Astrocyte (in vitro differentiated cells and primary cell): ENCODE measurements around the gene BMAL1. TPM values are rescaled to one million over a fixed set of nuclear protein-coding genes. Genes with fewer than 3 reads are reported as not detected.
A peak's percentile ranks its signal among the peaks of the same experiment; 100 is the strongest.

Experiments used
- DNase-seq: peaks from one replicate; pipeline ENCODE4 v3.0.0-alpha.2; 2010; ENCODE audit warnings: low read depth
- FAIRE-seq: peaks from 2 replicates; lab custom pipeline; 2011; peaks lifted over from hg19 to GRCh38; lab: Jason Lieb, UNC
- H2AFZ ChIP-seq: 2 replicates; pipeline ENCODE4 v1.6.0; 2012; ENCODE audit warnings: low read depth, low read length, inconsistent platforms
- H3K27ac ChIP-seq: 2 replicates; pipeline ENCODE4 v1.5.1; 2011; ENCODE audit warnings: low read depth, low read length, inconsistent platforms
- H3K27me3 ChIP-seq: 2 replicates; pipeline ENCODE4 v1.6.0; 2011; ENCODE audit warnings: low read length, inconsistent platforms; ENCODE audit not compliant: insufficient read depth
- H3K36me3 ChIP-seq: 2 replicates; pipeline ENCODE4 v1.5.1; 2011; ENCODE audit warnings: low read length, inconsistent platforms; ENCODE audit not compliant: insufficient read depth
- H3K4me1 ChIP-seq: 2 replicates; pipeline ENCODE4 v1.5.1; 2011; ENCODE audit warnings: low read length, inconsistent platforms; ENCODE audit not compliant: insufficient read depth
- H3K4me2 ChIP-seq: 2 replicates; pipeline ENCODE4 v1.6.0; 2012; ENCODE audit warnings: low read length, inconsistent platforms
- H3K4me3 ChIP-seq: 2 replicates; pipeline ENCODE4 v1.5.1; 2011; ENCODE audit warnings: low read depth, mild to moderate bottlenecking, low read length, inconsistent platforms; ENCODE audit not compliant: insufficient read depth
- H3K79me2 ChIP-seq: 2 replicates; pipeline ENCODE4 v1.6.0; 2012; ENCODE audit warnings: mild to moderate bottlenecking, low read length, inconsistent platforms; ENCODE audit not compliant: insufficient read depth
- H3K9ac ChIP-seq: 2 replicates; pipeline ENCODE4 v1.6.0; 2012; ENCODE audit warnings: mild to moderate bottlenecking, low read length, inconsistent platforms
- H3K9me3 ChIP-seq: 2 replicates; pipeline ENCODE4 v1.5.1; 2012; ENCODE audit warnings: low read depth, mild to moderate bottlenecking, low read length, inconsistent platforms; ENCODE audit not compliant: insufficient read depth
- H4K20me1 ChIP-seq: 2 replicates; pipeline ENCODE4 v1.6.0; 2012; ENCODE audit warnings: low read length, inconsistent platforms; ENCODE audit not compliant: insufficient read depth
- H3K27ac Mint-ChIP-seq: one replicate; pipeline ENCODE4 v1.8.0; 2021; ENCODE audit warnings: mild to moderate bottlenecking, mixed read lengths; ENCODE audit not compliant: unreplicated experiment
- H3K27me3 Mint-ChIP-seq: one replicate; pipeline ENCODE4 v1.8.0; 2021; ENCODE audit warnings: low read depth, mixed read lengths; ENCODE audit not compliant: unreplicated experiment
- H3K36me3 Mint-ChIP-seq: one replicate; pipeline ENCODE4 v1.8.0; 2021; ENCODE audit warnings: low read depth, mixed read lengths; ENCODE audit not compliant: unreplicated experiment
- H3K4me1 Mint-ChIP-seq: one replicate; pipeline ENCODE4 v1.8.0; 2021; ENCODE audit warnings: low read depth, mixed read lengths; ENCODE audit not compliant: unreplicated experiment
- H3K4me3 Mint-ChIP-seq: one replicate; pipeline ENCODE4 v1.8.0; 2021; ENCODE audit warnings: mild to moderate bottlenecking, moderate library complexity, mixed read lengths; ENCODE audit not compliant: unreplicated experiment
- H3K9me3 Mint-ChIP-seq: one replicate; pipeline ENCODE4 v1.8.0; 2021; ENCODE audit warnings: mild to moderate bottlenecking, mixed read lengths; ENCODE audit not compliant: unreplicated experiment
- EZH2 ChIP-seq: IDR thresholded peaks from 2 replicates; pipeline ENCODE4 v1.6.1; 2012; ENCODE audit warnings: mild to moderate bottlenecking, low read length, inconsistent platforms; ENCODE audit not compliant: insufficient read depth
- total RNA-seq: library from RNA; stranded (reverse); gene quantifications from 2 replicates; pipeline ENCODE4 v1.2.1, GENCODE V29; 2021
- TF ChIP-seq, protein P1 (sequence below): IDR thresholded peaks from 2 replicates; pipeline ENCODE4 v1.5.1; 2011; ENCODE audit warnings: low read depth, mild to moderate bottlenecking, inconsistent platforms, low read length, moderate library complexity; ENCODE audit not compliant: insufficient read depth

The BMAL1 gene
- total RNA-seq, 1 donor from 2014 or later: 26.9 TPM

GRCh38 chr11:13339195-13340153, 61.9 kb downstream of the BMAL1 start:
- Histone ChIP-seq H4K20me1 (no peaks in the 10 kb centered on the region), H3K36me3 (no peaks in the 10 kb centered on the region), H3K79me2 (peaks cover 2% of the 10 kb centered on the region), H3K27me3 (no peaks in the 10 kb centered on the region), H3K9ac (peak overlapping the region; percentile 61), H3K9me3 (no peaks in the 10 kb centered on the region), H3K4me3 (peak overlapping the region; percentile 38), H3K27ac (peak overlapping the region; percentile 82), H3K4me1 (peaks cover 39% of the 10 kb centered on the region), H3K4me2 (peak overlapping the region; percentile 77), H2AFZ (peak overlapping the region; percentile 38)
- Mint-ChIP-seq H3K9me3 (no peaks in the 10 kb centered on the region), H3K27me3 (no peaks in the 10 kb centered on the region), H3K27ac (peak overlapping the region; percentile 97), H3K4me3 (peak overlapping the region; percentile 21), H3K4me1 (peaks cover 68% of the 10 kb centered on the region), H3K36me3 (peaks cover 9% of the 10 kb centered on the region)
- DNase-seq (peak; percentile 98), FAIRE-seq (peak; percentile 9)
- TF ChIP-seq EZH2: no peak
- TF ChIP-seq, protein P1, sequence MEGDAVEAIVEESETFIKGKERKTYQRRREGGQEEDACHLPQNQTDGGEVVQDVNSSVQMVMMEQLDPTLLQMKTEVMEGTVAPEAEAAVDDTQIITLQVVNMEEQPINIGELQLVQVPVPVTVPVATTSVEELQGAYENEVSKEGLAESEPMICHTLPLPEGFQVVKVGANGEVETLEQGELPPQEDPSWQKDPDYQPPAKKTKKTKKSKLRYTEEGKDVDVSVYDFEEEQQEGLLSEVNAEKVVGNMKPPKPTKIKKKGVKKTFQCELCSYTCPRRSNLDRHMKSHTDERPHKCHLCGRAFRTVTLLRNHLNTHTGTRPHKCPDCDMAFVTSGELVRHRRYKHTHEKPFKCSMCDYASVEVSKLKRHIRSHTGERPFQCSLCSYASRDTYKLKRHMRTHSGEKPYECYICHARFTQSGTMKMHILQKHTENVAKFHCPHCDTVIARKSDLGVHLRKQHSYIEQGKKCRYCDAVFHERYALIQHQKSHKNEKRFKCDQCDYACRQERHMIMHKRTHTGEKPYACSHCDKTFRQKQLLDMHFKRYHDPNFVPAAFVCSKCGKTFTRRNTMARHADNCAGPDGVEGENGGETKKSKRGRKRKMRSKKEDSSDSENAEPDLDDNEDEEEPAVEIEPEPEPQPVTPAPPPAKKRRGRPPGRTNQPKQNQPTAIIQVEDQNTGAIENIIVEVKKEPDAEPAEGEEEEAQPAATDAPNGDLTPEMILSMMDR: no peak

DNA sequence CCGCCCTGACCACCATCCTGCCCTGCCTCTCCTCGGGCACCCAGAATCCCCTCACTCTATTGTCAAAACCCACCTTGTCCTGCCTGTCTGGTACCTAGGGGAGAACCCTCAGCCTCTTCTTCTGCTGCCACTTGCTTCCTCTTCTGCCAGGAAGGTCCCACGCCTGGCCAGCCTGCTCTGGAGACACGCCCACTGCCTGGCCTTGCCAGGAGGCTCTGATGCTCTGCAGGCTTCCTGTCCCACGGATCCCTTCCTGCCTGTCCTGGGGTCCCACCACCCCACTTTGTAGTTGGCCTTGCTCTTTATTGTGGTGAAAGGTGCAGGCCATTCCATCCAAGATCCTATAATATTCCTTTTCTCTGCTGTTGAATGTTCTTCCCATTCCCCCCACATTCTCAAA, 63.4 kb downstream of the BMAL1 start:
- FAIRE-seq (no peak), DNase-seq (no peak)
- Histone ChIP-seq H3K4me3 (no peak overlapping the region), H3K36me3 (no peaks in the 10 kb centered on the region), H3K9ac (no peak overlapping the region), H3K4me1 (peaks cover 35% of the 10 kb centered on the region), H3K27ac (no peak overlapping the region), H3K79me2 (peaks cover 3% of the 10 kb centered on the region), H2AFZ (no peak overlapping the region), H3K27me3 (no peaks in the 10 kb centered on the region), H4K20me1 (no peaks in the 10 kb centered on the region), H3K9me3 (no peaks in the 10 kb centered on the region), H3K4me2 (no peak overlapping the region)
- no peaks in the 10 kb centered on the region for H3K27me3 Mint-ChIP-seq
- peaks cover 9% of the 10 kb centered on the region for H3K36me3 Mint-ChIP-seq
- no peak overlapping the region for H3K4me3 Mint-ChIP-seq
- TF ChIP-seq, protein P1: no peak
- no peak for TF ChIP-seq EZH2
- H3K4me1 Mint-ChIP-seq: peaks cover 56% of the 10 kb centered on the region
- H3K27ac Mint-ChIP-seq: peak overlapping the region; percentile 23
- no peaks in the 10 kb centered on the region for H3K9me3 Mint-ChIP-seq
